ENCODE data around the gene PHAF1. TPM values are rescaled to one million over a fixed set of nuclear protein-coding genes. Genes with fewer than 3 reads are reported as not detected.

PHAF1 gene
- total and polyA plus RNA-seq, 2 of the 13 experiments (the other 11 are each of a cell fraction or from before 2014, with no cell fraction given): 48.3 to 174 TPM

- peaks cover 31 to 51% of the 10 kb centered on the region in 2 experiments for H3K36me3 ChIP-seq (replicated peaks in 1 of 2; ENCODE audit: control insufficient read depth in 1 of 2, insufficient read depth in 2 of 2, low read length in 2 of 2)
- ATAC-seq (no peak), DNase-seq (ENCODE audit: low spot score) (no peak), FAIRE-seq (no peak)
- intact Hi-C loops (cut with micrococcal nuclease; ENCODE audit: unreplicated experiment): no loop called here
- H3K4me2 ChIP-seq (ENCODE audit: low read depth, low read length): no peak overlapping the region
- no peak overlapping the region for H2AFZ ChIP-seq (ENCODE audit: low read length)
- in situ Hi-C loops (cut with HindIII; ENCODE audit: extremely low pct_ligation_motif_present, low pct_unique_long_range_greater_than_20kb): no loop called here
- ChIA-PET POLR2A (interaction anchor here (0.6 to 2.6 kb wide), 6 partner anchors 8 to 1119 kb away, joined by 3 to 13 read pairs (median 4); partner anchors contain the start of gene PHAF1), CTCF (ENCODE audit: low intra/inter-chr PET ratio, low total read pairs) (no interaction called here)
- 98% methylated on average over 9 of the region's 9 CpGs for WGBS (ENCODE audit: low lambda C conversion rate)
- H4K20me1 ChIP-seq (ENCODE audit: insufficient read depth, low read length): peaks cover 63% of the 10 kb centered on the region
- peaks cover 87% of the 10 kb centered on the region for H3K79me2 ChIP-seq (ENCODE audit: insufficient read depth, low read length)
- H3K27ac ChIP-seq (ENCODE audit: extremely low read length, insufficient read depth, low read length): no peak overlapping the region
- H3K9ac ChIP-seq (ENCODE audit: insufficient read depth, low read depth, low read length): no peak overlapping the region
- TF ChIP-seq SRSF1 (optimal IDR thresholded peaks at IDR 0.05; ENCODE audit: low read depth, low read length) (no peak), ZNF446 (CRISPR knock-in tag; IDR thresholded peaks at IDR 0.05) (no peak), CEBPB (IDR thresholded peaks at IDR 0.05; ENCODE audit: borderline replicate concordance, low read depth, low read length) (0 out of 2 replicates have a peak, but pooled peaks have one; percentile 9), ZNF460 (CRISPR knock-in tag; IDR thresholded peaks at IDR 0.05; ENCODE audit: borderline replicate concordance) (peak; percentile 82), ZNF362 (CRISPR knock-in tag; IDR thresholded peaks at IDR 0.05; ENCODE audit: borderline replicate concordance) (peak; percentile 43; the same call in 1 of the 2 replicates), ZNF224 (CRISPR knock-in tag; IDR thresholded peaks at IDR 0.05) (0 out of 2 replicates have a peak, but pooled peaks have one; percentile 2)
- H3K9me3 ChIP-seq (ENCODE audit: low read length): no peaks in the 10 kb centered on the region
- H3K27me3 ChIP-seq (ENCODE audit: control insufficient read depth in 1 of 2, insufficient read depth in 2 of 2, low read length in 2 of 2): no peaks in the 10 kb centered on the region
- H3K4me1 ChIP-seq (ENCODE audit: insufficient read depth, low read length): peaks cover 53% of the 10 kb centered on the region
- no peak overlapping the region for H3K4me3 ChIP-seq (replicated peaks in 1 of 3; ENCODE audit: insufficient read depth in 1 of 3, low read depth in 2 of 3, low read length in 3 of 3)
- no TSS peak for BruUV-seq (replicated peaks)
Measured at GRCh38 chr16:67117716-67118115, 8.0 kb downstream of the PHAF1 start.

- H3K27ac ChIP-seq (ENCODE audit: extremely low read length, insufficient read depth, low read length): no peak overlapping the region
- CTCF ChIA-PET (ENCODE audit: low intra/inter-chr PET ratio, low total read pairs): no interaction called here
- DNase-seq (ENCODE audit: low spot score) (no peak), FAIRE-seq (no peak), ATAC-seq (no peak)
- no peak overlapping the region for H3K4me3 ChIP-seq (replicated peaks in 1 of 3; ENCODE audit: insufficient read depth in 1 of 3, low read depth in 2 of 3, low read length in 3 of 3)
- peaks cover 68% of the 10 kb centered on the region for H4K20me1 ChIP-seq (ENCODE audit: insufficient read depth, low read length)
- intact Hi-C loops (cut with micrococcal nuclease; ENCODE audit: unreplicated experiment) (no loop called here), in situ Hi-C loops (cut with HindIII; ENCODE audit: extremely low pct_ligation_motif_present, low pct_unique_long_range_greater_than_20kb) (no loop called here)
- H3K27me3 ChIP-seq (ENCODE audit: control insufficient read depth in 1 of 2, insufficient read depth in 2 of 2, low read length in 2 of 2): no peaks in the 10 kb centered on the region
- no peak overlapping the region for H2AFZ ChIP-seq (ENCODE audit: low read length)
- POLR2A ChIA-PET: interaction anchor here (0.6 to 1.6 kb wide), 3 partner anchors 9 to 50 kb away, joined by 4 to 8 read pairs (median 5); partner anchors contain the start of genes B3GNT9 and NOL3
- BruUV-seq (replicated peaks): no TSS peak
- H3K36me3 ChIP-seq (replicated peaks in 1 of 2; ENCODE audit: control insufficient read depth in 1 of 2, insufficient read depth in 2 of 2, low read length in 2 of 2): peaks cover 44 to 70% of the 10 kb centered on the region in 2 experiments
- H3K4me2 ChIP-seq (ENCODE audit: low read depth, low read length): no peak overlapping the region
- peaks cover 86% of the 10 kb centered on the region for H3K79me2 ChIP-seq (ENCODE audit: insufficient read depth, low read length)
- no peaks in the 10 kb centered on the region for H3K9me3 ChIP-seq (ENCODE audit: low read length)
- 93% methylated on average over 5 of the region's 5 CpGs for WGBS (ENCODE audit: low lambda C conversion rate)
- H3K4me1 ChIP-seq (ENCODE audit: insufficient read depth, low read length): peaks cover 40% of the 10 kb centered on the region
- H3K9ac ChIP-seq (ENCODE audit: insufficient read depth, low read depth, low read length): no peak overlapping the region
- TF ChIP-seq GPN1 (CRISPR knock-in tag; IDR thresholded peaks at IDR 0.05; ENCODE audit: borderline replicate concordance): no peak
- TF ChIP-seq ZNF17 (CRISPR knock-in tag; IDR thresholded peaks at IDR 0.05): no peak
- TF ChIP-seq ZNF644 (CRISPR knock-in tag; IDR thresholded peaks at IDR 0.05; ENCODE audit: low read depth): no peak
- TF ChIP-seq, protein P1, sequence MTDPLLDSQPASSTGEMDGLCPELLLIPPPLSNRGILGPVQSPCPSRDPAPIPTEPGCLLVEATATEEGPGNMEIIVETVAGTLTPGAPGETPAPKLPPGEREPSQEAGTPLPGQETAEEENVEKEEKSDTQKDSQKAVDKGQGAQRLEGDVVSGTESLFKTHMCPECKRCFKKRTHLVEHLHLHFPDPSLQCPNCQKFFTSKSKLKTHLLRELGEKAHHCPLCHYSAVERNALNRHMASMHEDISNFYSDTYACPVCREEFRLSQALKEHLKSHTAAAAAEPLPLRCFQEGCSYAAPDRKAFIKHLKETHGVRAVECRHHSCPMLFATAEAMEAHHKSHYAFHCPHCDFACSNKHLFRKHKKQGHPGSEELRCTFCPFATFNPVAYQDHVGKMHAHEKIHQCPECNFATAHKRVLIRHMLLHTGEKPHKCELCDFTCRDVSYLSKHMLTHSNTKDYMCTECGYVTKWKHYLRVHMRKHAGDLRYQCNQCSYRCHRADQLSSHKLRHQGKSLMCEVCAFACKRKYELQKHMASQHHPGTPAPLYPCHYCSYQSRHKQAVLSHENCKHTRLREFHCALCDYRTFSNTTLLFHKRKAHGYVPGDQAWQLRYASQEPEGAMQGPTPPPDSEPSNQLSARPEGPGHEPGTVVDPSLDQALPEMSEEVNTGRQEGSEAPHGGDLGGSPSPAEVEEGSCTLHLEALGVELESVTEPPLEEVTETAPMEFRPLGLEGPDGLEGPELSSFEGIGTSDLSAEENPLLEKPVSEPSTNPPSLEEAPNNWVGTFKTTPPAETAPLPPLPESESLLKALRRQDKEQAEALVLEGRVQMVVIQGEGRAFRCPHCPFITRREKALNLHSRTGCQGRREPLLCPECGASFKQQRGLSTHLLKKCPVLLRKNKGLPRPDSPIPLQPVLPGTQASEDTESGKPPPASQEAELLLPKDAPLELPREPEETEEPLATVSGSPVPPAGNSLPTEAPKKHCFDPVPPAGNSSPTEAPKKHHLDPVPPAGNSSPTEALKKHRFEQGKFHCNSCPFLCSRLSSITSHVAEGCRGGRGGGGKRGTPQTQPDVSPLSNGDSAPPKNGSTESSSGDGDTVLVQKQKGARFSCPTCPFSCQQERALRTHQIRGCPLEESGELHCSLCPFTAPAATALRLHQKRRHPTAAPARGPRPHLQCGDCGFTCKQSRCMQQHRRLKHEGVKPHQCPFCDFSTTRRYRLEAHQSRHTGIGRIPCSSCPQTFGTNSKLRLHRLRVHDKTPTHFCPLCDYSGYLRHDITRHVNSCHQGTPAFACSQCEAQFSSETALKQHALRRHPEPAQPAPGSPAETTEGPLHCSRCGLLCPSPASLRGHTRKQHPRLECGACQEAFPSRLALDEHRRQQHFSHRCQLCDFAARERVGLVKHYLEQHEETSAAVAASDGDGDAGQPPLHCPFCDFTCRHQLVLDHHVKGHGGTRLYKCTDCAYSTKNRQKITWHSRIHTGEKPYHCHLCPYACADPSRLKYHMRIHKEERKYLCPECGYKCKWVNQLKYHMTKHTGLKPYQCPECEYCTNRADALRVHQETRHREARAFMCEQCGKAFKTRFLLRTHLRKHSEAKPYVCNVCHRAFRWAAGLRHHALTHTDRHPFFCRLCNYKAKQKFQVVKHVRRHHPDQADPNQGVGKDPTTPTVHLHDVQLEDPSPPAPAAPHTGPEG (CRISPR knock-in tag; IDR thresholded peaks at IDR 0.05): no peak
- no peak for TF ChIP-seq AKAP8 (CRISPR knock-in tag; IDR thresholded peaks at IDR 0.05)
Measured at GRCh38 chr16:67120025-67120424, 10.3 kb downstream of the PHAF1 start.

Data from HepG2 (cell line).